CD4-positive, alpha-beta T cell treated with Interferon alpha-2 for 1 hour (primary cell): ENCODE measurements around the gene RLF.

Experiments used
- DNase-seq, 2 donors: peaks; one replicate each; pipeline ENCODE4 v3.0.0-alpha.2; 2020 to 2022

Gene RLF

GRCh38 chr1:40239626-40240025 is 78.4 kb downstream of the RLF start:
- no peak for DNase-seq

GRCh38 chr1:40240390-40240789 is 79.2 kb downstream of the RLF start:
- no peak for DNase-seq

GRCh38 chr1:40241362-40241761 is 80.2 kb downstream of the RLF start:
- no peak for DNase-seq

GRCh38 chr1:40243351-40243750 is 82.2 kb downstream of the RLF start:
- DNase-seq = no peak

DNA sequence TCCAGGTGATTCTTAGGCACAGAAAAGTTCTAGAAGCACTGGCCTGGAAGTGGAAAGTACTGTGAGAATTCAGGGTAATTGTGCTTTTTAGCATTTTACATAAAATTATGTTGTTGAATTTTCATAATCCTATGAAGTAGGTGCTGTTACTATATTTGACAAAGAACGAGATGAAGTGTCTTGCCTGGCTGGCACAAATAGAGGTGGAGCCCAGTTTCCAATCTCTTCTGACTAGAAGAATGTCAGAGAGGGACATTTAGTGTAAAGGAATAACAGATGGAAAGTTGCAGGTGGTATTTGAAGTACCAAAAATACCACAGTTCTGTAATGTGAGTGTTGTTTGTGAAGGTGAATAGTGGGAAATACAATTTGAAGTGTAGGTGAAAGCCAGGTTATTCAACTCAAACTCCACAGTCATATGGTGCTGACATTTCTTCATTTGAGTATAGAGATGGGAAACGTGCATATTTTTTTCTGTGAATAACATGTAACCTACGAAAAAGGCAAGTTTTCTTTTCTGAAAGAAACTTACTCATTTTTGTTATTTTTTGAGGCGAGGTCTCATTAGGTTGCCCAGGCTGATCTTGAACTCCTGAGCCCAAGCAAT is 83.1 kb downstream of the RLF start:
- no peak for DNase-seq

DNA sequence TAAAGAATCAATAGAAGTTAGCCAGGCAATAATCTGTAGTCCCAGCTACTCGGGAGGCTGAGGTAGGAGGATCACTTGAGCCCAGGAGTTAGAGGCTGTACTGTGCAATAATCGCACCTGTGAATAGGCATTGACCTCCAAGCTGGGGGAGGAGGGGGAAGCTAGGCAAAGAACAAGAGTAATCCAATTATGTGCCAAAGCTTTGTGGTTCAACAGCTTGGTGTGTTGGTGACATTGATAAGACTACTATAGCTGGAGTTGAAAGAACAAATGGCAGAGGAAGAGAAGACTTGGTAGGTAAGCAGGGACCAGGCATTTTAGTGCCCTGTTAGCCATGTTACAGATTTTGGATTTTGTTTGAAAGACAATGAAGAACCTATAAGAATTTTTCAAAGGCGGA is 84.5 kb downstream of the RLF start:
- no peak for DNase-seq

GRCh38 chr1:40247655-40248054 is 86.5 kb downstream of the RLF start, which contains the start of gene TMCO2:
Gene TMCO2, plus strand, starts transcription at chr1:40247937. Its CDS starts 57 bp downstream, at chr1:40247994.
- no peak for DNase-seq

GRCh38 chr1:40248412-40248811 is 87.2 kb downstream of the RLF start:
- no peak for DNase-seq

GRCh38 chr1:40251456-40251855 is 90.3 kb downstream of the RLF start:
- DNase-seq = no peak

- DNase-seq = no peak
Observed at GRCh38 chr1:40252601-40253000, 91.4 kb downstream of the RLF start.

DNA sequence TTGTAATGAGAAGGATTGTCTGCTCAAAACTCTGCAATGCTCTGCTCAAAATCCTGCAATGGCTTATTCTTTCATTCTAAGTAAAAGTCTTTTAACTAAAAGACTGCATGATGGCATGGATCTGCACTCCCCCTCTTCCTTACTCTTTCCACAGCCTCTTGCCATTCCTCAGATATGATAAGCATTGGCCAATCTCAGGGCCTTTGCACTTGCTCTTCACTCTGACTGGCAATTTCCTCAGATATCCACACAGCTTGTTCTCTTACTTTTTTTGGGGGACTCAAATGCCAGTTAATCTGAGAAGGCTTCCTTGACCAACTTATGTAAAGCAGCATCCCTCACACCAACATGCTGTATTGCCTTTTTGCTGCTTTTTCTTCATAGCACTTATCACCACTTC is 94.0 kb downstream of the RLF start:
- DNase-seq = no peak

- no peak for DNase-seq
Observed at GRCh38 chr1:40256401-40257084, 95.4 kb downstream of the RLF start.

DNA sequence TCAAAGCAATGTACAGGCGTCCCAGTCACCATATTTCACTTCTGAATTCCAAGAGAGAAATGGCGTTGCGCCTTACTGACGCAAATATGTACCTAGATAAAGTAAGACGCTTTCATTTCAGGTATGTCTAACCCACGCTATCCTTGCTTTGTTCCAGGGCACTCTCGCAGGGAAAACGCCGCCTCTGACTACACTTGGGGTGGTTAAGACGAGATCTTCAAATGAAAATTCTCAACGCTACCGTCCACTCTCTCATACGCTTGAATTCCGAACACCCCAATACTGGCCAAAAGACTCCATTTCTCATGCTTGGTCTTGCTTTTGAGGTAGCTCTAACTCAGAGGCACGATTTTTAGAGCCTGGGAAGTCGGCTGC is 96.1 kb downstream of the RLF start:
- no peak for DNase-seq

DNA sequence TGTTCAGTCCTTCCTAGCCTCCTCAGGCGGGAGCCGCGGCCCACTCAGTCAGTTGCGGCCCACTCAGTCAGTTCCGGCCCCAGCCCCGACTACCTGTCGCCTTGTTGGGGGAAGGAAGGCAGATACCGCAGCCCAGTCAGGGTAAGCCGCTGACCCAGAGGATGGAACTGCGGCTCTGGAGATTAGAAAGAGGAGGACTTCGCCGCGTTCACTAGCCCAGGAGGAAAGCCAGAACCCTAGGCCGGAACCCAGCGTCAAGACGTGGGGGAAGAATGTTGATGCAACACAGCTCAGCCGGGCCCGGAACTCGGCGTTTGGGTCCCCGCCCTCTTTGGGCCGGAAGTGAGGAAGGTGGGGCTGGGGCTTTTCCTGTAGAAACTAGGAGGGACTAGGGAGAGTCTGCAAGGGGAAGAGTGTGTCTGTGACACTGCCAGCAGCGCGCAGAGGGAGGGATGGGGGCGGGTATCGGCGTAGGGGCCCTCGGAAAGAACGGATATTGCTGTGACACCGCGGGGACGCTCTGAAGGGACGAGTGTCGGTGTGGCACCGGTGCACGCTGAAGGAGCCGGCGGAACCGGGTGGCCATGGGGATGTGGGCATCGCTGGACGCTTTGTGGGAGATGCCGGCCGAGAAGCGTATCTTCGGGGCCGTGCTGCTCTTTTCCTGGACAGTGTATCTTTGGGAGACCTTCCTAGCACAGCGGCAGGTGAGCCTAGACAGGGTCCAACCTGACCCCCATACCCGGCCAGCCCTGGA is 96.7 kb downstream of the RLF start, which contains the start of gene ZMPSTE24:
Gene ZMPSTE24, plus strand, starts transcription at position 549 of the 757 bp plus-strand sequence. Its CDS starts 36 bp downstream, at position 585.
- peak; percentile 97 to 99 for DNase-seq

- DNase-seq = no peak
Observed at GRCh38 chr1:40258445-40258769, 97.2 kb downstream of the RLF start.

DNA sequence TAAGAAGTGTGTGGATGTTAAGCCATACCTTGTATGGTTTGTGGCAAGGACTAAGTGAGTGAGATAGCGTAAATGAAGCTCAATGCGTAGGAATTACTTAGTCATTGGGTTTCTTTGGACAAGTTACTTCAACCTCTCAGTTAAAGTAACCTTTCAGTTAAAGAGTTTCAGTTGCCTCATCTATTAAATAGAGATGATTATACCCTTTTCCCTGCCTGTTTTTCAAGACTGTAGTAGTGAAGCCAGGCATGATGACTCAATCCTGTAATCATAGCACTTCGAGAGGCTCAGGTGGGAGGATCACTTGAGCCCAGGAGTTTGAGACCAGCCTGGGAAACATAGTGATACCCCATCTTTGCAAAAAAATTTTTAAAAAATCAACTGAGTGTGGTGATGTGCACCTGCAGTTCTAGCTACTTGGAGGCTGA is 103.2 kb downstream of the RLF start:
- no peak for DNase-seq

DNA sequence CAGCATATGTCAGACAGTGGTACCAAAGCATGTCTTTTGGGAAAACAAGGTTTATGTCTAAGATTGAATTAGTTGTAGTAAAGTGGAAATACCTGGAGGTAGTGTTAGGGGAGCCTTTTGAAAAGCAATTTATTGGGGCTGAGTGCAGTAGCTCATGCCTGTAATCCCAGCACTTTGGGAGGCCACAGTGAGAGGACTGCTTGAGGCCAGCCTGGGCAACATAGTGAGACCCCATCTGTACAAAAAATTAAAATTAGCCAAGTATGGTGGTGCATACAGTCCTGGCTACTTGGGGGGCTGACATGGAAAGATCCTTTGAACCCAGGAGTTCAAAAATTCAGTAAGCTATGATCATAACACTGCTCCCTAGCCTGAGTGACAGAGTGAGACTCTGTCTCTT is 104.1 kb downstream of the RLF start:
- no peak for DNase-seq

DNA sequence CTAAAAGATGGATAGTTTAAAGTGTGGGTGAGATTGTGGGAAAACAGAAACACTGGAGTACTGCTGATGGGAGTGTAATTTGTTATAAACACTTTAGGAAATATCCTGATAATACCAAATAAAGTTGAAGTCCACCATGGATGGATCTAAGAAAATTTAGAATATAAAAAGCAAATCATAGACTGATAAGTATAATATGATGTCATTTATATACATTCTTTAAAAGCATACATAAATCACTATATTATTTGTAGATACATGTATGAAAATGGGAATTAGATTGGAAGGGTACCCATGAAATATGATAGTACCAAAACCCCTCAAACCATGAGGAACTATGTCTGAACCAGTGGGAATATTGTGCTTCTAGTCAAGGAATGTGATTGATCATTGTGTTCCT is 104.7 kb downstream of the RLF start:
- DNase-seq = no peak

DNA sequence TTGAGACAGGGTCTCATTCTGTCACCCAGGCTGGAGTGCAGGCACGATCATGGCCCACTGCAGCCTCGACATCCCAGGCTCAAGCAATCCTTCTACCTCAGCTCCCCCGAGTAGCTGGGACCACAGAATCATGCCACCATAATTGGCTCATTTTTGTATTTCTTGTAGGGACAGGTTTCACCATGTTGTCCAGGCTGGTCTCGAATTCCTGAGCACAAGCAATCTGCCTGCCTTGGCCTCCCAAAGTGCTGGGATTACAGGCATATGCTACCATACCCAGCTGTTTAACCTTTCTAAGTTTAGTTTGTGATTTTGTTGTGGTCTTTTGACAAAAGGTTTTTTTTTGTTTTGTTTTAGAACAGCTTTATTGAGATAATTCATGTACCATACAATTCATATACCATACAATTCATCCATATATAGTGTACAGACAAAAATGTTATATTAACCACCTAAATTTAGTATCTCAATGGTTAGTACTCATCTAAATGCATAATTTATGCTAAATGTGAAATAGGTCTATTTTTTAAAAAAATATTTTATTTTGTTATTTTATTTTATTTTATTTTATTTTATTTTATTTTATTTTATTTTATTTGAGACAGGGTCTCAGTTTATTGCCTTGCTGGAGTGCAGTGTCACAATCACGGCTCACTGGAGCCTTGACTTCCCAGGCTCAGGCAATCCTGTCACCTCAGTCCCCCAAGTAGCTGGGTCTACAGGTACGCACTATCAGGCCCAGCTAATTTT is 105.8 kb downstream of the RLF start:
- DNase-seq = no peak

GRCh38 chr1:40267767-40268187 is 106.6 kb downstream of the RLF start:
- DNase-seq = no peak

GRCh38 chr1:40268211-40268610 is 107.0 kb downstream of the RLF start:
- DNase-seq = no peak

- no peak for DNase-seq
Observed at GRCh38 chr1:40270152-40270834, 109.1 kb downstream of the RLF start.
